Parathyroid adenoma (tissue), 2 donors: ENCODE data around the gene M1AP.
"Not testable (repeated sequence)": the region's sequence is repeated elsewhere in the genome, so short reads cannot be mapped to it uniquely, and the experiment has no call there.

ENCODE experiments used
- H2AFZ ChIP-seq: fragments of 300-600 bp; sonication (generic); one replicate; pipeline ENCODE4 v1.7.0; 2017; ENCODE audit warnings: antibody characterized with exemption, mild to moderate bottlenecking
- H3K27ac ChIP-seq: fragments of 300-600 bp; sonication (generic); one replicate; pipeline ENCODE4 v1.7.0; 2017
- H3K27me3 ChIP-seq: fragments of 300-600 bp; sonication (generic); one replicate; pipeline ENCODE4 v1.7.0; 2017; ENCODE audit warnings: low read length; ENCODE audit not compliant: control insufficient read depth, insufficient read depth
- H3K36me3 ChIP-seq: fragments of 300-600 bp; sonication (generic); one replicate; pipeline ENCODE4 v1.7.0; 2017; ENCODE audit warnings: low read length; ENCODE audit not compliant: control insufficient read depth, insufficient read depth
- H3K4me1 ChIP-seq: fragments of 300-600 bp; sonication (generic); one replicate; pipeline ENCODE4 v1.7.0; 2017; ENCODE audit warnings: control low read depth
- H3K4me2 ChIP-seq: fragments of 300-600 bp; sonication (generic); one replicate; pipeline ENCODE4 v1.7.0; 2017; ENCODE audit warnings: low read length
- H3K4me3 ChIP-seq: fragments of 300-600 bp; sonication (generic); one replicate; pipeline ENCODE4 v1.7.0; 2017; ENCODE audit warnings: low read depth, low read length
- H3K79me2 ChIP-seq: fragments of 300-600 bp; sonication (generic); one replicate; pipeline ENCODE4 v1.7.0; 2017; ENCODE audit warnings: control low read depth
- H3K9ac ChIP-seq: fragments of 300-600 bp; sonication (generic); one replicate; pipeline ENCODE4 v1.7.0; 2017; ENCODE audit warnings: mild to moderate bottlenecking
- H3K9me3 ChIP-seq: fragments of 300-600 bp; sonication (generic); one replicate; pipeline ENCODE4 v1.7.0; 2017; ENCODE audit warnings: low read length; ENCODE audit not compliant: control insufficient read depth
- CTCF ChIP-seq: fragments of 300-600 bp; sonication (generic); IDR thresholded peaks from one replicate; pipeline ENCODE4 v1.7.0; 2017; ENCODE audit warnings: antibody characterized with exemption, mild to moderate bottlenecking
- donor health status: primary hyperparathyroidism.

Gene M1AP

GRCh38 chr2:74567881-74568280, 80.2 kb downstream of the M1AP start:
- TF ChIP-seq CTCF = no peak

GRCh38 chr2:74566754-74567085, 81.4 kb downstream of the M1AP start:
- no peaks in the 10 kb centered on the region for H3K9me3 ChIP-seq
- no peak overlapping the region for H3K4me2 ChIP-seq
- no peak overlapping the region for H3K9ac ChIP-seq
- H3K4me1 ChIP-seq = no peaks in the 10 kb centered on the region
- no peak for TF ChIP-seq CTCF
- no peaks in the 10 kb centered on the region for H3K36me3 ChIP-seq
- no peak overlapping the region for H3K4me3 ChIP-seq
- no peak overlapping the region for H3K27ac ChIP-seq
- no peak overlapping the region for H2AFZ ChIP-seq
- H3K79me2 ChIP-seq = no peaks in the 10 kb centered on the region
- no peaks in the 10 kb centered on the region for H3K27me3 ChIP-seq

More at GRCh38 chr2:74567881-74568280, 80.2 kb downstream of the M1AP start:
- H3K9me3 ChIP-seq = no peaks in the 10 kb centered on the region
- H3K9ac ChIP-seq = no peak overlapping the region
- H3K4me2 ChIP-seq = no peak overlapping the region
- H2AFZ ChIP-seq = no peak overlapping the region
- H3K36me3 ChIP-seq = no peaks in the 10 kb centered on the region
- H3K4me3 ChIP-seq = no peak overlapping the region
- no peaks in the 10 kb centered on the region for H3K79me2 ChIP-seq
- H3K27ac ChIP-seq = no peak overlapping the region
- no peaks in the 10 kb centered on the region for H3K27me3 ChIP-seq
- no peaks in the 10 kb centered on the region for H3K4me1 ChIP-seq

GRCh38 chr2:74566076-74566753, 81.9 kb downstream of the M1AP start:
- Histone ChIP-seq H2AFZ (no peak overlapping the region), H3K9ac (no peak overlapping the region), H3K27ac (no peak overlapping the region), H3K36me3 (no peaks in the 10 kb centered on the region), H3K9me3 (no peaks in the 10 kb centered on the region), H3K79me2 (no peaks in the 10 kb centered on the region), H3K4me3 (no peak overlapping the region), H3K4me1 (no peaks in the 10 kb centered on the region), H3K4me2 (no peak overlapping the region), H3K27me3 (no peaks in the 10 kb centered on the region)
- TF ChIP-seq CTCF = no peak

GRCh38 chr2:74564222-74564621, 83.9 kb downstream of the M1AP start:
- Histone ChIP-seq H3K9me3 (no peaks in the 10 kb centered on the region), H3K4me1 (no peaks in the 10 kb centered on the region), H3K9ac (no peak overlapping the region), H3K79me2 (no peaks in the 10 kb centered on the region), H3K27ac (no peak overlapping the region), H3K4me3 (no peak overlapping the region), H3K4me2 (no peak overlapping the region), H2AFZ (no peak overlapping the region), H3K27me3 (no peaks in the 10 kb centered on the region), H3K36me3 (no peaks in the 10 kb centered on the region)
- TF ChIP-seq CTCF = no peak

GRCh38 chr2:74562126-74562775, 85.9 kb downstream of the M1AP start:
- Histone ChIP-seq H3K9me3 (no peaks in the 10 kb centered on the region), H3K4me2 (no peak overlapping the region), H3K27me3 (no peaks in the 10 kb centered on the region), H3K9ac (no peak overlapping the region), H3K4me1 (no peaks in the 10 kb centered on the region), H3K27ac (no peak overlapping the region), H3K79me2 (no peaks in the 10 kb centered on the region), H3K36me3 (no peaks in the 10 kb centered on the region), H2AFZ (no peak overlapping the region), H3K4me3 (no peak overlapping the region)
- no peak for TF ChIP-seq CTCF

GRCh38 chr2:74561022-74561421, 87.1 kb downstream of the M1AP start:
- not testable (repeated sequence) for H3K4me3 ChIP-seq, H3K9ac ChIP-seq, H3K36me3 ChIP-seq, H3K27me3 ChIP-seq, H3K4me1 ChIP-seq, H3K9me3 ChIP-seq, H2AFZ ChIP-seq, H3K27ac ChIP-seq, H3K79me2 ChIP-seq, H3K4me2 ChIP-seq
